ENCODE measurements around the gene AOC2.

DNA sequence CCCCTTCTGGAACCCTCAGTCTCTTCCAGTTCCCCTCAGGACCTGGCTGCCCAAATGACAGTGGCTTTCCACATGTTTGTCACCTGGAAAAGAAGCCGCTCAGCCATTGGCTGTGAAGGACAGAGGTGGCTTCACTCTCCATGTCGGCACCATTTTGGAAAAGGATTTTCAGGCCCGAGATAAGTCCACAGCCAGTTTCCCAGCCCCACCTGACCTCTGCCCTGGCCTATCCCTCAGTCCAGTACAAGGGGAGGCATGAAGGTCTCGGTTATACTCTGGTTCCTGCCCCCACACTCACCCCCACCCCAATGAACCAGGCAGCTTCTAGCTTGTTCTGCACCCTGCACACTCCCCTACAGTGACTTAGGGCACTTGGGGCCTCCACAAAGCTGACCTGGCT is 21.8 kb downstream of the AOC2 start:
- TF ChIP-seq POLR2A (IDR thresholded peaks at IDR 0.05; ENCODE audit: low read depth, low read length) (no peak), POLR2AphosphoS5 (IDR thresholded peaks at IDR 0.05; ENCODE audit: low read depth, low read length) (no peak)
